WTC11 (cell line): ENCODE results near the gene TUBGCP6. TPM values are rescaled to one million over a fixed set of nuclear protein-coding genes. Genes with fewer than 3 reads are reported as not detected.

ENCODE experiments used
- ATAC-seq: fragments of 200-7000 bp; cut with Tn5 transposase; 2 replicates; pipeline ENCODE4 v1.10.0; 2021; ENCODE audit warnings: mild to moderate bottlenecking, moderate library complexity
- CTCF ChIA-PET: fragments of 300-600 bp; sonication (Branson Sonifier 250); formaldehyde crosslinking; loops from one replicate; lab custom pipeline; 2021; ENCODE audit warnings: antibody characterized with exemption; lab: Charles Lee
- POLR2A ChIA-PET: fragments of 350-600 bp; sonication (Branson Sonifier 250); formaldehyde crosslinking; loops from one replicate; lab custom pipeline; 2021; ENCODE audit warnings: antibody characterized with exemption; lab: Charles Lee
- DNase-seq: peaks from one replicate; pipeline ENCODE4 v3.0.0; 2021; ENCODE audit warnings: low spot score
- H3K27ac Mint-ChIP-seq: 2 replicates; pipeline ENCODE4 v1.8.0; 2021; ENCODE audit warnings: mixed read lengths
- H3K27me3 Mint-ChIP-seq: 2 replicates; pipeline ENCODE4 v1.8.0; 2021; ENCODE audit warnings: low read depth, mild to moderate bottlenecking, moderate library complexity, mixed read lengths
- H3K36me3 Mint-ChIP-seq: 2 replicates; pipeline ENCODE4 v1.8.0; 2021; ENCODE audit warnings: mixed read lengths
- H3K4me1 Mint-ChIP-seq: 2 replicates; pipeline ENCODE4 v1.8.0; 2022; ENCODE audit warnings: mixed read lengths
- H3K4me3 Mint-ChIP-seq: 2 replicates; pipeline ENCODE4 v1.8.0; 2021; ENCODE audit warnings: mild to moderate bottlenecking, moderate library complexity, mixed read lengths
- H3K9me3 Mint-ChIP-seq: 2 replicates; pipeline ENCODE4 v1.8.0; 2021; ENCODE audit warnings: mixed read lengths
- ATF1 ChIP-seq: sonication (generic); formaldehyde crosslinking; IDR thresholded peaks from 2 replicates; pipeline ENCODE4 v1.8.1; 2023; ENCODE audit warnings: mild to moderate bottlenecking, moderate library complexity, missing genetic modification reagents
- ELF4 ChIP-seq: sonication (generic); formaldehyde crosslinking; IDR thresholded peaks from 2 replicates; pipeline ENCODE4 v1.8.1; 2022; ENCODE audit warnings: low read depth, mild to moderate bottlenecking, moderate library complexity, missing genetic modification reagents
- GABPB1 ChIP-seq: sonication (generic); formaldehyde crosslinking; IDR thresholded peaks from 2 replicates; pipeline ENCODE4 v1.8.1; 2023; ENCODE audit warnings: mild to moderate bottlenecking, missing genetic modification reagents
- GRHL2 ChIP-seq: fragments of 250-450 bp; sonication (Bioruptor Pico); IDR thresholded peaks from 2 replicates; pipeline ENCODE4 v1.8.0; 2022; ENCODE audit warnings: mild to moderate bottlenecking, moderate library complexity; ENCODE audit not compliant: insufficient replicate concordance, severe bottlenecking
- MYBL2 ChIP-seq: sonication (generic); formaldehyde crosslinking; IDR thresholded peaks from 2 replicates; pipeline ENCODE4 v1.8.1; 2023; ENCODE audit warnings: mild to moderate bottlenecking, moderate library complexity, missing genetic modification reagents
- PRDM15 ChIP-seq: sonication (generic); formaldehyde crosslinking; IDR thresholded peaks from 2 replicates; pipeline ENCODE4 v1.8.0; 2022; ENCODE audit warnings: missing genetic modification reagents
- PREB ChIP-seq: sonication (generic); formaldehyde crosslinking; IDR thresholded peaks from 2 replicates; pipeline ENCODE4 v1.8.1; 2022; ENCODE audit warnings: mild to moderate bottlenecking, missing genetic modification reagents, moderate library complexity, borderline replicate concordance
- SOX15 ChIP-seq: fragments of 250-450 bp; sonication (Bioruptor Pico); IDR thresholded peaks from 2 replicates; pipeline ENCODE4 v1.9.0; 2021; ENCODE audit warnings: mild to moderate bottlenecking
- TEAD1 ChIP-seq: sonication (generic); formaldehyde crosslinking; IDR thresholded peaks from 2 replicates; pipeline ENCODE4 v1.8.0; 2022; ENCODE audit warnings: mild to moderate bottlenecking, missing genetic modification reagents
- USF1 ChIP-seq: sonication (generic); formaldehyde crosslinking; IDR thresholded peaks from 2 replicates; pipeline ENCODE4 v1.8.0; 2022; ENCODE audit warnings: mild to moderate bottlenecking, missing genetic modification reagents
- ZBTB21 ChIP-seq: sonication (generic); formaldehyde crosslinking; IDR thresholded peaks from 2 replicates; pipeline ENCODE4 v1.8.1; 2023; ENCODE audit warnings: mild to moderate bottlenecking, missing genetic modification reagents, borderline replicate concordance
- ZNF317 ChIP-seq: sonication (generic); formaldehyde crosslinking; IDR thresholded peaks from 2 replicates; pipeline ENCODE4 v1.8.1; 2023; ENCODE audit warnings: low read depth, mild to moderate bottlenecking, moderate library complexity, missing genetic modification reagents, borderline replicate concordance
- total RNA-seq: library from RNA; stranded (reverse); gene quantifications from 3 replicates; pipeline ENCODE4 v1.2.3, GENCODE V29; 2021
- TF ChIP-seq, protein P1 (sequence below): fragments of 250-450 bp; sonication (Bioruptor Pico); IDR thresholded peaks from 2 replicates; pipeline ENCODE4 v1.9.0; 2021; ENCODE audit warnings: mild to moderate bottlenecking
- TF ChIP-seq, protein P2 (sequence below): fragments of 250-450 bp; sonication (Bioruptor Pico); IDR thresholded peaks from 2 replicates; pipeline ENCODE4 v2.1.2; 2022; ENCODE audit warnings: mild to moderate bottlenecking, moderate library complexity
- TF ChIP-seq, protein P3 (sequence below): sonication (generic); formaldehyde crosslinking; IDR thresholded peaks from 2 replicates; pipeline ENCODE4 v1.8.1; 2023; ENCODE audit warnings: mild to moderate bottlenecking, missing genetic modification reagents
- TF ChIP-seq, protein P4 (sequence below): sonication (generic); formaldehyde crosslinking; IDR thresholded peaks from 2 replicates; pipeline ENCODE4 v1.8.0; 2022; ENCODE audit warnings: mild to moderate bottlenecking, missing genetic modification reagents

TUBGCP6 gene
- total RNA-seq, 1 experiment from 2014 or later, result 45.4 TPM

- no peak for TF ChIP-seq PRDM15 (CRISPR knock-in tag)
- TF ChIP-seq TEAD1 (CRISPR knock-in tag), result no peak
- no peak for TF ChIP-seq ZBTB21 (CRISPR knock-in tag)
- no peak for TF ChIP-seq USF1 (CRISPR knock-in tag)
- TF ChIP-seq GRHL2 (CRISPR knock-in tag), result no peak
- TF ChIP-seq MYBL2, result no peak
- no peak for TF ChIP-seq SOX15 (CRISPR knock-in tag)
- TF ChIP-seq, protein P1, sequence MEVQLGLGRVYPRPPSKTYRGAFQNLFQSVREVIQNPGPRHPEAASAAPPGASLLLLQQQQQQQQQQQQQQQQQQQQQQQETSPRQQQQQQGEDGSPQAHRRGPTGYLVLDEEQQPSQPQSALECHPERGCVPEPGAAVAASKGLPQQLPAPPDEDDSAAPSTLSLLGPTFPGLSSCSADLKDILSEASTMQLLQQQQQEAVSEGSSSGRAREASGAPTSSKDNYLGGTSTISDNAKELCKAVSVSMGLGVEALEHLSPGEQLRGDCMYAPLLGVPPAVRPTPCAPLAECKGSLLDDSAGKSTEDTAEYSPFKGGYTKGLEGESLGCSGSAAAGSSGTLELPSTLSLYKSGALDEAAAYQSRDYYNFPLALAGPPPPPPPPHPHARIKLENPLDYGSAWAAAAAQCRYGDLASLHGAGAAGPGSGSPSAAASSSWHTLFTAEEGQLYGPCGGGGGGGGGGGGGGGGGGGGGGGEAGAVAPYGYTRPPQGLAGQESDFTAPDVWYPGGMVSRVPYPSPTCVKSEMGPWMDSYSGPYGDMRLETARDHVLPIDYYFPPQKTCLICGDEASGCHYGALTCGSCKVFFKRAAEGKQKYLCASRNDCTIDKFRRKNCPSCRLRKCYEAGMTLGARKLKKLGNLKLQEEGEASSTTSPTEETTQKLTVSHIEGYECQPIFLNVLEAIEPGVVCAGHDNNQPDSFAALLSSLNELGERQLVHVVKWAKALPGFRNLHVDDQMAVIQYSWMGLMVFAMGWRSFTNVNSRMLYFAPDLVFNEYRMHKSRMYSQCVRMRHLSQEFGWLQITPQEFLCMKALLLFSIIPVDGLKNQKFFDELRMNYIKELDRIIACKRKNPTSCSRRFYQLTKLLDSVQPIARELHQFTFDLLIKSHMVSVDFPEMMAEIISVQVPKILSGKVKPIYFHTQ (CRISPR knock-in tag), result no peak
- no peak for TF ChIP-seq ELF4 (CRISPR knock-in tag)
- TF ChIP-seq, protein P2, sequence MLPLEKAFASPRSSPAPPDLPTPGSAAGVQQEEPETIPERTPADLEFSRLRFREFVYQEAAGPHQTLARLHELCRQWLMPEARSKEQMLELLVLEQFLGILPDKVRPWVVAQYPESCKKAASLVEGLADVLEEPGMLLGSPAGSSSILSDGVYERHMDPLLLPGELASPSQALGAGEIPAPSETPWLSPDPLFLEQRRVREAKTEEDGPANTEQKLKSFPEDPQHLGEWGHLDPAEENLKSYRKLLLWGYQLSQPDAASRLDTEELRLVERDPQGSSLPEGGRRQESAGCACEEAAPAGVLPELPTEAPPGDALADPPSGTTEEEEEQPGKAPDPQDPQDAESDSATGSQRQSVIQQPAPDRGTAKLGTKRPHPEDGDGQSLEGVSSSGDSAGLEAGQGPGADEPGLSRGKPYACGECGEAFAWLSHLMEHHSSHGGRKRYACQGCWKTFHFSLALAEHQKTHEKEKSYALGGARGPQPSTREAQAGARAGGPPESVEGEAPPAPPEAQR, result no peak
- no peak for TF ChIP-seq PREB (CRISPR knock-in tag)
Measured at GRCh38 chr22:50180727-50181521, 63.9 kb downstream of the TUBGCP6 start (continued).

- Mint-ChIP-seq H3K4me3 (no peak overlapping the region), H3K9me3 (no peaks in the 10 kb centered on the region), H3K27me3 (no peaks in the 10 kb centered on the region; the same call in 1 of the 2 replicates), H3K36me3 (no peaks in the 10 kb centered on the region), H3K4me1 (peaks cover 3% of the 10 kb centered on the region), H3K27ac (peak overlapping the region; percentile 34; the same call in 1 of the 2 replicates)
- POLR2A ChIA-PET, result no interaction called here
- CTCF ChIA-PET, result interaction anchor here (2.2 kb wide), 1 partner anchor 10 kb away, joined by 7 read pairs; no protein-coding TSS in a partner anchor
- no peak for DNase-seq
- no peak for ATAC-seq
- TF ChIP-seq, protein P3, sequence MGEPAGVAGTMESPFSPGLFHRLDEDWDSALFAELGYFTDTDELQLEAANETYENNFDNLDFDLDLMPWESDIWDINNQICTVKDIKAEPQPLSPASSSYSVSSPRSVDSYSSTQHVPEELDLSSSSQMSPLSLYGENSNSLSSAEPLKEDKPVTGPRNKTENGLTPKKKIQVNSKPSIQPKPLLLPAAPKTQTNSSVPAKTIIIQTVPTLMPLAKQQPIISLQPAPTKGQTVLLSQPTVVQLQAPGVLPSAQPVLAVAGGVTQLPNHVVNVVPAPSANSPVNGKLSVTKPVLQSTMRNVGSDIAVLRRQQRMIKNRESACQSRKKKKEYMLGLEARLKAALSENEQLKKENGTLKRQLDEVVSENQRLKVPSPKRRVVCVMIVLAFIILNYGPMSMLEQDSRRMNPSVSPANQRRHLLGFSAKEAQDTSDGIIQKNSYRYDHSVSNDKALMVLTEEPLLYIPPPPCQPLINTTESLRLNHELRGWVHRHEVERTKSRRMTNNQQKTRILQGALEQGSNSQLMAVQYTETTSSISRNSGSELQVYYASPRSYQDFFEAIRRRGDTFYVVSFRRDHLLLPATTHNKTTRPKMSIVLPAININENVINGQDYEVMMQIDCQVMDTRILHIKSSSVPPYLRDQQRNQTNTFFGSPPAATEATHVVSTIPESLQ (CRISPR knock-in tag), result no peak
- TF ChIP-seq, protein P4, sequence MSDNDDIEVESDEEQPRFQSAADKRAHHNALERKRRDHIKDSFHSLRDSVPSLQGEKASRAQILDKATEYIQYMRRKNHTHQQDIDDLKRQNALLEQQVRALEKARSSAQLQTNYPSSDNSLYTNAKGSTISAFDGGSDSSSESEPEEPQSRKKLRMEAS (CRISPR knock-in tag), result no peak
- TF ChIP-seq TEAD1 (CRISPR knock-in tag), result no peak
- TF ChIP-seq, protein P1 (CRISPR knock-in tag), result no peak
- no peak for TF ChIP-seq ATF1 (CRISPR knock-in tag)
- TF ChIP-seq GABPB1 (CRISPR knock-in tag), result no peak
- no peak for TF ChIP-seq ZNF317
Measured at GRCh38 chr22:50179937-50180726, 64.7 kb downstream of the TUBGCP6 start.
